K562 (cell line): ENCODE measurements around the gene SLC22A3. TPM values are rescaled to one million over a fixed set of nuclear protein-coding genes. Genes with fewer than 3 reads are reported as not detected.

Experiments
- ATAC-seq: fragments of 200-7000 bp; cut with Tn5 transposase; 3 replicates; pipeline ENCODE4 v1.9.1; 2020; ENCODE audit warnings: moderate library complexity
- BruUV-seq: library from RNA; stranded (reverse); fragments of 400-500 nt; replicated peaks from 2 replicates; lab custom pipeline; 2021; lab: Mats Ljungman, UMichigan
- CTCF ChIA-PET: fragments of 300-600 bp; formaldehyde crosslinking; extraction: SDS; loops from one replicate; lab custom pipeline; 2021; ENCODE audit warnings: low intra/inter-chr PET ratio; lab: Yijun Ruan, JAX
- POLR2A ChIA-PET: fragments of 300-600, 350-650 bp; sonication (Branson Sonifier 250); formaldehyde crosslinking; extraction: SDS; loops from one replicate; lab custom pipeline; 2021; ENCODE audit warnings: antibody characterized with exemption, inconsistent platforms; lab: Yijun Ruan, JAX
- DNase-seq, 4 experiments: peaks; one replicate each; pipeline versions ENCODE4 v3.0.0 to v3.0.0-alpha.2; 2011 to 2018; ENCODE audit warnings: low spot score in 3 of 4, mixed read lengths in 3 of 4; ENCODE audit errors: extremely low read depth in 1 of 4
- FAIRE-seq: peaks from 2 replicates; lab custom pipeline; 2011; peaks lifted over from hg19 to GRCh38; lab: Jason Lieb, UNC
- H2AFZ ChIP-seq: 2 replicates; pipeline ENCODE4 v1.6.0; 2011; ENCODE audit warnings: low read depth, low read length, control low read depth, inconsistent platforms
- H3K27ac ChIP-seq: fragments of 200-600 bp; 3 replicates; pipeline ENCODE4 v1.8.0; 2011; ENCODE audit warnings: low read depth, mild to moderate bottlenecking, control low read depth, inconsistent platforms, low read length, moderate library complexity, mixed read lengths; ENCODE audit errors: extremely low read depth
- H3K27me3 ChIP-seq, 2 experiments: fragments of 300-600 bp in 1 of 2; 2 replicates in 1 of 2; 3 replicates in 1 of 2; pipeline versions ENCODE4 v1.6.0 to v1.8.0; 2011; ENCODE audit warnings: inconsistent platforms in 2 of 2, low read length in 2 of 2, mild to moderate bottlenecking in 1 of 2, mixed read lengths in 1 of 2, moderate library complexity in 1 of 2; ENCODE audit not compliant: control insufficient read depth in 2 of 2, insufficient read depth in 2 of 2
- H3K36me3 ChIP-seq: fragments of 300-600 bp; 3 replicates; pipeline ENCODE4 v1.8.0; 2011; ENCODE audit warnings: mild to moderate bottlenecking, low read length, inconsistent platforms; ENCODE audit not compliant: control insufficient read depth, insufficient read depth
- H3K4me1 ChIP-seq, 2 experiments: fragments of 200-600 bp in 1 of 2; replicated peaks in 1 of 2; 2 replicates in 1 of 2; 3 replicates in 1 of 2; pipeline versions ENCODE4 v1.5.1 to v1.8.0; 2011; ENCODE audit warnings: inconsistent platforms in 2 of 2, low read length in 2 of 2, mild to moderate bottlenecking in 1 of 2, mixed read lengths in 1 of 2, moderate library complexity in 1 of 2; ENCODE audit not compliant: control insufficient read depth in 2 of 2, insufficient read depth in 2 of 2
- H3K4me2 ChIP-seq: 2 replicates; pipeline ENCODE4 v1.6.1; 2011; ENCODE audit warnings: low read length, control low read depth, inconsistent platforms, mixed read lengths; ENCODE audit not compliant: insufficient read depth
- H3K4me3 ChIP-seq: fragments of 200-600 bp; sonication (generic), shearing (Covaris generic); 2 replicates; pipeline ENCODE4 v1.5.1; 2016; ENCODE audit warnings: control low read depth, inconsistent platforms
- H3K79me2 ChIP-seq: fragments of 200-600 bp; 3 replicates; pipeline ENCODE4 v1.8.0; 2011; ENCODE audit warnings: low read length, inconsistent platforms; ENCODE audit not compliant: control insufficient read depth, insufficient read depth
- H3K9ac ChIP-seq, 2 experiments: 2 replicates each; pipeline versions ENCODE4 v1.6.0 to v1.6.1; 2011; ENCODE audit warnings: low read depth in 2 of 2, low read length in 2 of 2, control low read depth in 1 of 2, inconsistent platforms in 1 of 2, mild to moderate bottlenecking in 1 of 2, mixed read lengths in 1 of 2; ENCODE audit not compliant: insufficient read depth in 1 of 2
- H3K9me1 ChIP-seq: one replicate; pipeline ENCODE4 v1.6.0; 2011; ENCODE audit warnings: inconsistent platforms, mild to moderate bottlenecking, low read length, moderate library complexity; ENCODE audit not compliant: control insufficient read depth, insufficient read depth
- H3K9me3 ChIP-seq: replicated peaks from 2 replicates; pipeline ENCODE4 v1.5.1; 2011; ENCODE audit warnings: low read depth, low read length, inconsistent platforms; ENCODE audit not compliant: control insufficient read depth, insufficient read depth
- H4K20me1 ChIP-seq: replicated peaks from 2 replicates; pipeline ENCODE4 v1.6.1; 2011; ENCODE audit warnings: low read length, inconsistent platforms, mixed read lengths; ENCODE audit not compliant: control insufficient read depth, insufficient read depth
- ELF4 ChIP-seq: fragments of 450-650 bp; formaldehyde crosslinking; IDR thresholded peaks from 2 replicates; pipeline ENCODE4 v1.4.0; 2022; ENCODE audit warnings: missing genetic modification characterization
- GTF2B ChIP-seq: IDR thresholded peaks from 2 replicates; pipeline ENCODE4 v1.6.1; 2011; ENCODE audit not compliant: insufficient read length; ENCODE audit errors: extremely low read depth
- HMGXB4 ChIP-seq: sonication (generic); formaldehyde crosslinking; IDR thresholded peaks from 2 replicates; pipeline ENCODE4 v1.8.1; 2023; ENCODE audit warnings: mild to moderate bottlenecking, missing genetic modification reagents
- MCM7 ChIP-seq, 2 experiments: fragments of 450-650 bp; IDR thresholded peaks; 2 replicates each; pipeline ENCODE4 v1.6.1; 2016 to 2018
- NR3C1 ChIP-seq: sonication (generic); formaldehyde crosslinking; IDR thresholded peaks from 2 replicates; pipeline ENCODE4 v1.8.1; 2022; ENCODE audit warnings: missing genetic modification reagents
- PRMT5 ChIP-seq: sonication (generic); formaldehyde crosslinking; IDR thresholded peaks from 2 replicates; pipeline ENCODE4 v1.5.0; 2020; ENCODE audit warnings: missing genetic modification reagents
- RREB1 ChIP-seq: fragments of 250-450 bp; sonication (Bioruptor Pico); IDR thresholded peaks from 2 replicates; pipeline ENCODE4 v1.4.0; 2020
- ZFP36 ChIP-seq: fragments of 150-350 bp; IDR thresholded peaks from 2 replicates; pipeline ENCODE4 v1.6.1; 2018; ENCODE audit warnings: low read length, low read depth; ENCODE audit not compliant: partially characterized antibody
- ZNF583 ChIP-seq: fragments of 250-450 bp; sonication (Bioruptor Pico); IDR thresholded peaks from 2 replicates; pipeline ENCODE4 v1.4.0; 2020
- WGBS: fragments of 100-300 bp; shearing (Covaris generic); methylation state at CpG from one replicate; pipeline ENCODE4 v1.1.6; 2016; ENCODE audit warnings: low coverage, mixed read lengths; ENCODE audit not compliant: insufficient coverage; ENCODE audit errors: missing lambda C conversion rate; 5-methylcytosine and 5-hydroxymethylcytosine counted together
- in situ Hi-C: fragments of 300-500 bp; cut with MboI; formaldehyde crosslinking; loops from 4 replicates; pipeline ENCODE4 v1.15.0; 2018; ENCODE audit warnings: inconsistent platforms, mixed read lengths
- intact Hi-C: fragments of 100-400 bp; cut with micrococcal nuclease; formaldehyde crosslinking; loops from 2 replicates; pipeline ENCODE4 v1.14.2; 2022
- polyA plus RNA-seq, 8 experiments: library from polyadenylated mRNA; depleted of rRNA in 4 of 8; stranded (reverse) in 5 of 8; unstranded in 3 of 8; fragments of >200 nt; fragmentation: Nextera tagmentation in 2 of 8; fragmentation: Illumina TruSeq in 1 of 8; extraction: Ambion mirVana in 2 of 8; extraction: Trizol in 1 of 8; gene quantifications; 2 replicates each; pipeline versions ENCODE4 v1.2.1 to v1.2.3, GENCODE V29; 2011 to 2014; ENCODE audit warnings: inconsistent platforms in 1 of 8, missing spikeins in 1 of 8
- total RNA-seq, 7 experiments: library from RNA; depleted of rRNA in 6 of 7; stranded (reverse); fragments of >200 nt in 6 of 7; fragmentation: Illumina TruSeq in 2 of 7; extraction: Trizol in 2 of 7; gene quantifications; 2 replicates each; pipeline versions ENCODE4 v1.2.1 to v1.2.3, GENCODE V29; 2011 to 2021; ENCODE audit warnings: low replicate concordance in 1 of 7

Gene SLC22A3
- total and polyA plus RNA-seq, 9 of the 15 experiments (the other 6 are each of a cell fraction or from before 2014, with no cell fraction given) = not detected

- no peak for ATAC-seq
- Histone ChIP-seq H3K9me3 (no peaks in the 10 kb centered on the region), H3K9me1 (no peaks in the 10 kb centered on the region), H2AFZ (no peak overlapping the region), H3K79me2 (no peaks in the 10 kb centered on the region), H3K27ac (no peak overlapping the region), H3K4me2 (no peak overlapping the region), H3K9ac (no peak overlapping the region), H3K27me3 (peaks cover 6 to 18% of the 10 kb centered on the region in 2 experiments; a peak in 2 of 5 replicates), H3K4me3 (no peak overlapping the region), H4K20me1 (no peaks in the 10 kb centered on the region), H3K4me1 (no peaks in the 10 kb centered on the region), H3K36me3 (no peaks in the 10 kb centered on the region)
- WGBS = 0% methylated on average over 4 of the region's 4 CpGs
- CTCF ChIA-PET = no interaction called here
- no peak for DNase-seq
- TF ChIP-seq ZNF583 (CRISPR knock-in tag) = no peak
- TF ChIP-seq NR3C1 (CRISPR knock-in tag) = no peak
- no peak for TF ChIP-seq ZFP36
- POLR2A ChIA-PET = no interaction called here
- in situ Hi-C loops (no loop called here), intact Hi-C loops (no loop called here)
- FAIRE-seq = no peak
- no TSS peak for BruUV-seq
These were observed 89.6 kb downstream of the SLC22A3 start for GRCh38 chr6:160437775-160438174.

- intact Hi-C loops (no loop called here), in situ Hi-C loops (no loop called here)
- Histone ChIP-seq H3K27ac (no peak overlapping the region), H3K79me2 (no peaks in the 10 kb centered on the region), H2AFZ (no peak overlapping the region), H4K20me1 (no peaks in the 10 kb centered on the region), H3K9me1 (no peaks in the 10 kb centered on the region), H3K4me3 (no peak overlapping the region), H3K9ac (no peak overlapping the region), H3K27me3 (peaks cover 6 to 22% of the 10 kb centered on the region in 2 experiments; a peak in 3 of 5 replicates), H3K4me1 (no peaks in the 10 kb centered on the region), H3K4me2 (no peak overlapping the region), H3K9me3 (no peaks in the 10 kb centered on the region), H3K36me3 (no peaks in the 10 kb centered on the region)
- ATAC-seq = no peak
- ChIA-PET CTCF (no interaction called here), POLR2A (no interaction called here)
- FAIRE-seq = no peak
- no TSS peak for BruUV-seq
- no peak for DNase-seq
- WGBS = 0% methylated on average over 4 of the region's 4 CpGs
- no peak for TF ChIP-seq RREB1 (CRISPR knock-in tag)
- no peak for TF ChIP-seq ELF4 (CRISPR knock-in tag)
- no peak for TF ChIP-seq PRMT5 (CRISPR knock-in tag)
- no peak for TF ChIP-seq GTF2B
- TF ChIP-seq MCM7 (IDR thresholded peaks at IDR 0.05) = no peak
- TF ChIP-seq HMGXB4 (CRISPR knock-in tag) = no peak
These were observed 90.3 kb downstream of the SLC22A3 start for GRCh38 chr6:160438481-160438880.
